GM18517 (cell line): Measurements from ENCODE around the gene CTNND2.

Source experiments
- ATAC-seq: cut with Tn5 transposase; IDR thresholded peaks from one replicate; pipeline ENCODE4 v1.9.1; 2021; ENCODE audit warnings: mild to moderate bottlenecking, moderate library complexity; ENCODE audit not compliant: unreplicated experiment

The CTNND2 gene

GRCh38 chr5:11052871-11053270, 851.4 kb downstream of the CTNND2 start:
- no peak for ATAC-seq

GRCh38 chr5:11050596-11051304, 853.5 kb downstream of the CTNND2 start:
- ATAC-seq, result no peak

- no peak for ATAC-seq
Observed at GRCh38 chr5:11048760-11049159, 855.5 kb downstream of the CTNND2 start.

- no peak for ATAC-seq
Observed at GRCh38 chr5:11047625-11048024, 856.6 kb downstream of the CTNND2 start.

GRCh38 chr5:11047030-11047429, 857.2 kb downstream of the CTNND2 start:
- ATAC-seq, result no peak

- no peak for ATAC-seq
Observed at GRCh38 chr5:11046160-11046559, 858.1 kb downstream of the CTNND2 start.

GRCh38 chr5:11045411-11045810, 858.8 kb downstream of the CTNND2 start:
- ATAC-seq, result no peak

- ATAC-seq, result no peak
Observed at GRCh38 chr5:11044581-11044980, 859.7 kb downstream of the CTNND2 start.

GRCh38 chr5:11043881-11044280, 860.4 kb downstream of the CTNND2 start:
- no peak for ATAC-seq

- no peak for ATAC-seq
Observed at GRCh38 chr5:11040345-11040744, 863.9 kb downstream of the CTNND2 start.

GRCh38 chr5:11038772-11039171, 865.5 kb downstream of the CTNND2 start:
- ATAC-seq, result no peak

GRCh38 chr5:11037941-11038340, 866.3 kb downstream of the CTNND2 start:
- ATAC-seq, result no peak

- peak; percentile 50 for ATAC-seq
Observed at GRCh38 chr5:11037080-11037479, 867.2 kb downstream of the CTNND2 start.

GRCh38 chr5:11030671-11031070, 873.6 kb downstream of the CTNND2 start:
- no peak for ATAC-seq

GRCh38 chr5:11027660-11028059, 876.6 kb downstream of the CTNND2 start:
- ATAC-seq, result peak; percentile 81

- ATAC-seq, result no peak
Observed at GRCh38 chr5:11026543-11026942, 877.7 kb downstream of the CTNND2 start.

- no peak for ATAC-seq
Observed at GRCh38 chr5:11023945-11024344, 880.3 kb downstream of the CTNND2 start.

- ATAC-seq, result no peak
Observed at GRCh38 chr5:11013793-11014192, 890.5 kb downstream of the CTNND2 start.

GRCh38 chr5:11012295-11012694, 892.0 kb downstream of the CTNND2 start:
- no peak for ATAC-seq

GRCh38 chr5:11010429-11011210, 893.6 kb downstream of the CTNND2 start:
- ATAC-seq, result no peak

- no peak for ATAC-seq
Observed at GRCh38 chr5:11009576-11009975, 894.7 kb downstream of the CTNND2 start.

GRCh38 chr5:11007269-11007870, 896.9 kb downstream of the CTNND2 start:
- no peak for ATAC-seq
